K562 (cell line): ENCODE data around the gene VPS33B. TPM values are rescaled to one million over a fixed set of nuclear protein-coding genes. Genes with fewer than 3 reads are reported as not detected.

ENCODE experiments used
- HIVEP1 ChIP-seq: fragments of 250-450 bp; sonication (Bioruptor Pico); IDR thresholded peaks from 2 replicates; pipeline ENCODE4 v1.4.0; 2020; ENCODE audit warnings: mild to moderate bottlenecking
- NCOR1 ChIP-seq: fragments of 450-650 bp; IDR thresholded peaks from 2 replicates; pipeline ENCODE4 v1.6.1; 2016; ENCODE audit warnings: mild to moderate bottlenecking, moderate library complexity
- NR1H2 ChIP-seq: sonication (generic); formaldehyde crosslinking; IDR thresholded peaks from 2 replicates; pipeline ENCODE4 v1.4.0; 2020; ENCODE audit warnings: mild to moderate bottlenecking, missing genetic modification reagents
- NR4A1 ChIP-seq, 2 experiments: fragments of 250-450 bp in 1 of 2; fragments of 450-650 bp in 1 of 2; sonication (Bioruptor Pico) in 1 of 2; IDR thresholded peaks; 2 replicates each; pipeline versions ENCODE4 v1.4.0 to v1.6.1; 2016 to 2020; ENCODE audit warnings: mild to moderate bottlenecking in 2 of 2, missing compliant biosample characterization in 1 of 2, missing genetic modification characterization in 1 of 2, moderate library complexity in 1 of 2
- PRDM10 ChIP-seq: fragments of 450-650 bp; IDR thresholded peaks from 2 replicates; pipeline ENCODE4 v1.6.1; 2018; ENCODE audit not compliant: partially characterized antibody
- YY1 ChIP-seq, 3 experiments: IDR thresholded peaks; 2 replicates each; pipeline ENCODE4 v1.6.1; 2011; ENCODE audit warnings: low read length in 2 of 3, mild to moderate bottlenecking in 2 of 3, moderate library complexity in 2 of 3, borderline replicate concordance in 1 of 3, control low read depth in 1 of 3, low read depth in 1 of 3; ENCODE audit not compliant: insufficient read depth in 3 of 3, insufficient replicate concordance in 2 of 3, control insufficient read depth in 1 of 3, insufficient read length in 1 of 3; ENCODE audit errors: extremely low read depth in 1 of 3
- ZNF395 ChIP-seq: fragments of 200-800 bp; sonication (Bioruptor generic); IDR thresholded peaks from 2 replicates; pipeline ENCODE4 v1.6.1; 2017; ENCODE audit warnings: missing genetic modification characterization, missing compliant biosample characterization
- ZNF407 ChIP-seq: fragments of 450-650 bp; IDR thresholded peaks from 2 replicates; pipeline ENCODE4 v1.6.1; 2016; ENCODE audit warnings: low read depth
- ZNF41 ChIP-seq: fragments of 250-450 bp; sonication (Bioruptor Pico); conservative IDR thresholded peaks from 2 replicates; pipeline ENCODE4 v1.4.0; 2020; ENCODE audit warnings: mild to moderate bottlenecking
- polyA plus RNA-seq, 8 experiments: library from polyadenylated mRNA; depleted of rRNA in 4 of 8; stranded (reverse) in 5 of 8; unstranded in 3 of 8; fragments of >200 nt; fragmentation: Nextera tagmentation in 2 of 8; fragmentation: Illumina TruSeq in 1 of 8; extraction: Ambion mirVana in 2 of 8; extraction: Trizol in 1 of 8; gene quantifications; 2 replicates each; pipeline versions ENCODE4 v1.2.1 to v1.2.3, GENCODE V29; 2011 to 2014; ENCODE audit warnings: inconsistent platforms in 1 of 8, missing spikeins in 1 of 8
- total RNA-seq, 7 experiments: library from RNA; depleted of rRNA in 6 of 7; stranded (reverse); fragments of >200 nt in 6 of 7; fragmentation: Illumina TruSeq in 2 of 7; extraction: Trizol in 2 of 7; gene quantifications; 2 replicates each; pipeline versions ENCODE4 v1.2.1 to v1.2.3, GENCODE V29; 2011 to 2021; ENCODE audit warnings: low replicate concordance in 1 of 7

Gene VPS33B
- total and polyA plus RNA-seq, 9 of the 15 experiments (the other 6 are each of a cell fraction or from before 2014, with no cell fraction given): 9.4 to 25.5 (median 14.8) TPM

GRCh38 chr15:90954712-90955623 lies 67.4 kb downstream of the VPS33B start, which contains the start of gene RCCD1 (continued):
- TF ChIP-seq ZNF407: no peak
- no peak for TF ChIP-seq NR4A1 (CRISPR knock-in tag; IDR thresholded peaks at IDR 0.05)
- TF ChIP-seq NR4A1 (tag; IDR thresholded peaks at IDR 0.05): peak; percentile 42; the same call in 1 of the 2 replicates
- no peak for TF ChIP-seq HIVEP1
- peak; percentile 96; the same call in 1 of the 2 replicates for TF ChIP-seq NR1H2
- peak in 1 of 3 experiments; percentile 79 for TF ChIP-seq YY1 (IDR thresholded peaks at IDR 0.05; ENCODE audit: borderline replicate concordance in 1 of 3, control insufficient read depth in 1 of 3, extremely low read depth in 1 of 3, insufficient read depth in 3 of 3, insufficient read length in 1 of 3, insufficient replicate concordance in 2 of 3, low read depth in 1 of 3, low read length in 2 of 3)
- TF ChIP-seq NCOR1: peak; percentile 39
- TF ChIP-seq ZNF41: no peak; the same call in 1 of the 2 replicates
- no peak for TF ChIP-seq PRDM10
- 0 out of 2 replicates have a peak, but pooled peaks have one; percentile 72 for TF ChIP-seq ZNF395 (CRISPR knock-in tag)
